H1 (cell line): ENCODE results near the gene TNS3. TPM values are rescaled to one million over a fixed set of nuclear protein-coding genes. Genes with fewer than 3 reads are reported as not detected.

ENCODE experiments used
- CTCF ChIA-PET: fragments of 300-600 bp; sonication (Branson Sonifier 250); formaldehyde crosslinking; loops from one replicate; lab custom pipeline; 2021; ENCODE audit not compliant: partially characterized antibody; lab: Charles Lee
- POLR2A ChIA-PET: fragments of 300-600 bp; sonication (Branson Sonifier 250); formaldehyde crosslinking; loops from one replicate; lab custom pipeline; 2021; ENCODE audit warnings: inconsistent platforms; ENCODE audit not compliant: partially characterized antibody; lab: Charles Lee
- DNase-seq, 2 experiments: peaks; one replicate each; pipeline versions ENCODE4 v3.0.0 to v3.0.0-alpha.2; 2010 to 2022; ENCODE audit warnings: low spot score in 2 of 2, low read depth in 1 of 2, mixed read lengths in 1 of 2
- FAIRE-seq: peaks from 2 replicates; lab custom pipeline; 2011; peaks lifted over from hg19 to GRCh38; lab: Jason Lieb, UNC
- H2AFZ ChIP-seq: 2 replicates; pipeline ENCODE4 v1.8.1; 2012; ENCODE audit warnings: low read length, inconsistent platforms
- H2AK5ac ChIP-seq: 2 replicates; pipeline ENCODE4 v1.6.1; 2013; ENCODE audit warnings: low read depth, low read length
- H2BK120ac ChIP-seq: replicated peaks from 2 replicates; pipeline ENCODE3; 2013; ENCODE audit warnings: low read depth, low read length, inconsistent platforms
- H2BK12ac ChIP-seq: 2 replicates; pipeline ENCODE4 v1.6.1; 2013; ENCODE audit warnings: low read depth, low read length
- H2BK15ac ChIP-seq: 2 replicates; pipeline ENCODE4 v1.6.1; 2013; ENCODE audit warnings: low read length
- H2BK20ac ChIP-seq: 2 replicates; pipeline ENCODE4 v1.6.1; 2013; ENCODE audit warnings: low read length
- H2BK5ac ChIP-seq: 2 replicates; pipeline ENCODE4 v1.6.1; 2013; ENCODE audit warnings: low read depth, low read length
- H3K14ac ChIP-seq: 2 replicates; pipeline ENCODE4 v1.6.1; 2013; ENCODE audit warnings: inconsistent platforms; ENCODE audit not compliant: insufficient read length
- H3K18ac ChIP-seq: 2 replicates; pipeline ENCODE4 v1.6.1; 2013; ENCODE audit warnings: low read length; ENCODE audit errors: extremely low read depth
- H3K23ac ChIP-seq: 2 replicates; pipeline ENCODE4 v1.6.1; 2013; ENCODE audit warnings: inconsistent platforms; ENCODE audit not compliant: insufficient read length
- H3K23me2 ChIP-seq: 2 replicates; pipeline ENCODE4 v1.6.1; 2013; ENCODE audit warnings: low read depth, low read length
- H3K27ac ChIP-seq: 2 replicates; pipeline ENCODE4 v1.6.1; 2011; ENCODE audit warnings: low read depth, low read length, inconsistent platforms
- H3K27me3 ChIP-seq, 4 experiments: replicated peaks in 1 of 4; 1 replicate in 1 of 4; 2 replicates in 3 of 4; pipeline versions ENCODE4 v1.6.1 to v1.8.1; 2011 to 2013; ENCODE audit warnings: low read length in 3 of 4, mild to moderate bottlenecking in 3 of 4, inconsistent platforms in 2 of 4, mixed read lengths in 2 of 4, moderate library complexity in 1 of 4; ENCODE audit not compliant: control insufficient read depth in 3 of 4, insufficient read depth in 3 of 4; ENCODE audit errors: extremely low read depth in 1 of 4
- H3K36me3 ChIP-seq, 4 experiments: 2 replicates each; pipeline versions ENCODE4 v1.6.1 to v1.8.1; 2011 to 2013; ENCODE audit warnings: mild to moderate bottlenecking in 4 of 4, low read length in 3 of 4, moderate library complexity in 2 of 4, control low read depth in 1 of 4, inconsistent platforms in 1 of 4; ENCODE audit not compliant: insufficient read depth in 4 of 4, control insufficient read depth in 2 of 4
- H3K4ac ChIP-seq: replicated peaks from 2 replicates; pipeline ENCODE3; 2013; ENCODE audit warnings: low read length, low read depth, mixed read lengths, inconsistent platforms; ENCODE audit not compliant: insufficient read length
- H3K4me1 ChIP-seq, 4 experiments: replicated peaks in 1 of 4; 1 replicate in 1 of 4; 2 replicates in 3 of 4; pipeline versions ENCODE4 v1.6.1 to v1.8.1; 2011 to 2013; ENCODE audit warnings: low read length in 3 of 4, inconsistent platforms in 2 of 4, mixed read lengths in 1 of 4; ENCODE audit not compliant: insufficient read depth in 4 of 4, control insufficient read depth in 3 of 4
- H3K4me2 ChIP-seq, 2 experiments: 2 replicates each; pipeline versions ENCODE4 v1.6.1 to v1.8.1; 2011 to 2013; ENCODE audit warnings: low read depth in 2 of 2, low read length in 2 of 2, control low read depth in 1 of 2, inconsistent platforms in 1 of 2, mild to moderate bottlenecking in 1 of 2; ENCODE audit not compliant: insufficient read depth in 1 of 2
- H3K4me3 ChIP-seq, 4 experiments: fragments of 200-600, 300-600 bp in 1 of 4; sonication (generic), shearing (Covaris generic), sonication (Bioruptor Twin) in 1 of 4; 2 replicates each; pipeline versions ENCODE4 v1.5.1 to v1.8.1; 2011 to 2016; ENCODE audit warnings: low read length in 4 of 4, low read depth in 3 of 4, control low read depth in 2 of 4, inconsistent platforms in 2 of 4, mild to moderate bottlenecking in 2 of 4, mixed read lengths in 1 of 4, moderate library complexity in 1 of 4; ENCODE audit not compliant: insufficient read depth in 2 of 4; ENCODE audit errors: extremely low read depth in 1 of 4
- H3K56ac ChIP-seq: replicated peaks from 2 replicates; pipeline ENCODE3; 2013; ENCODE audit warnings: low read depth, mild to moderate bottlenecking, mixed read lengths, low read length, inconsistent platforms; ENCODE audit not compliant: insufficient read length
- H3K79me1 ChIP-seq: 2 replicates; pipeline ENCODE4 v1.6.1; 2013; ENCODE audit warnings: low read depth, low read length, control low read depth
- H3K79me2 ChIP-seq, 2 experiments: 2 replicates each; pipeline versions ENCODE4 v1.6.1 to v1.8.1; 2012 to 2013; ENCODE audit warnings: low read length in 2 of 2, mild to moderate bottlenecking in 2 of 2, inconsistent platforms in 1 of 2; ENCODE audit not compliant: insufficient read depth in 2 of 2, control insufficient read depth in 1 of 2
- H3K9ac ChIP-seq, 4 experiments: replicated peaks in 1 of 4; 1 replicate in 1 of 4; 2 replicates in 3 of 4; pipeline versions ENCODE4 v1.6.1 to v1.8.1; 2011 to 2013; ENCODE audit warnings: low read depth in 3 of 4, low read length in 3 of 4, control low read depth in 2 of 4, mild to moderate bottlenecking in 2 of 4, moderate library complexity in 2 of 4, inconsistent platforms in 1 of 4; ENCODE audit errors: extremely low read depth in 1 of 4
- H3K9me3 ChIP-seq, 2 experiments: 2 replicates each; pipeline versions ENCODE4 v1.6.1 to v1.8.1; 2012 to 2013; ENCODE audit warnings: mild to moderate bottlenecking in 2 of 2, moderate library complexity in 2 of 2, control low read depth in 1 of 2, inconsistent platforms in 1 of 2, low read depth in 1 of 2, low read length in 1 of 2, mixed read lengths in 1 of 2; ENCODE audit not compliant: insufficient read depth in 2 of 2
- H4K20me1 ChIP-seq, 2 experiments: replicated peaks in 1 of 2; 2 replicates each; pipeline versions ENCODE3 to v1.8.1; 2011 to 2013; ENCODE audit warnings: inconsistent platforms in 2 of 2, low read length in 2 of 2, mild to moderate bottlenecking in 1 of 2; ENCODE audit not compliant: insufficient read depth in 2 of 2, control insufficient read depth in 1 of 2
- H4K5ac ChIP-seq: 2 replicates; pipeline ENCODE4 v1.6.1; 2013; ENCODE audit warnings: low read length, low read depth, mixed read lengths, inconsistent platforms; ENCODE audit not compliant: insufficient read length
- H4K8ac ChIP-seq: 2 replicates; pipeline ENCODE4 v1.8.0; 2013; ENCODE audit warnings: mild to moderate bottlenecking, moderate library complexity, low read length, inconsistent platforms; ENCODE audit not compliant: insufficient read depth; ENCODE audit errors: extremely low read depth
- H4K91ac ChIP-seq: replicated peaks from 2 replicates; pipeline ENCODE3; 2013; ENCODE audit warnings: low read length, mixed read lengths, inconsistent platforms; ENCODE audit not compliant: insufficient read length
- CBX5 ChIP-seq: fragments of 300-800, 300-1000 bp; sonication (generic); IDR thresholded peaks from 2 replicates; pipeline ENCODE4 v1.7.1; 2016; ENCODE audit warnings: antibody characterized with exemption, low read length, low read depth
- EZH2 ChIP-seq: fragments of 200-600 bp; sonication (generic); IDR thresholded peaks from 2 replicates; pipeline ENCODE4 v1.7.1; 2012; ENCODE audit warnings: low read depth, mild to moderate bottlenecking, moderate library complexity, low read length, inconsistent platforms; ENCODE audit not compliant: severe bottlenecking
- FOSL1 ChIP-seq: IDR thresholded peaks from 2 replicates; pipeline ENCODE4 v1.6.1; 2011; ENCODE audit warnings: mild to moderate bottlenecking, low read depth, low read length, moderate library complexity; ENCODE audit not compliant: insufficient read depth
- KDM4A ChIP-seq: IDR thresholded peaks from one replicate; pipeline ENCODE4 v1.7.1; 2012; ENCODE audit warnings: low read depth, mild to moderate bottlenecking, moderate library complexity, low read length, inconsistent platforms; ENCODE audit not compliant: severe bottlenecking
- KDM5A ChIP-seq: fragments of 200-600 bp; IDR thresholded peaks from 2 replicates; pipeline ENCODE4 v1.7.1; 2012; ENCODE audit warnings: mild to moderate bottlenecking, low read length, inconsistent platforms, mixed read lengths
- RXRA ChIP-seq: IDR thresholded peaks from 2 replicates; pipeline ENCODE4 v1.6.1; 2011; ENCODE audit warnings: low read depth, mild to moderate bottlenecking, low read length, moderate library complexity; ENCODE audit not compliant: insufficient read depth
- USF2 ChIP-seq: IDR thresholded peaks from 2 replicates; pipeline ENCODE4 v1.6.1; 2011; ENCODE audit warnings: low read length, improper control_type of control experiment
- WGBS, 2 experiments: shearing (Covaris generic) in 1 of 2; methylation state at CpG; one replicate each; pipeline versions ENCODE4 v1.1.6 to v1.1.7; 2013 to 2015; ENCODE audit warnings: low lambda C conversion rate in 2 of 2, mixed read lengths in 2 of 2, inconsistent platforms in 1 of 2, low coverage in 1 of 2, missing lambda C conversion rate in 1 of 2; ENCODE audit not compliant: insufficient replicate concordance in 2 of 2, insufficient coverage in 1 of 2, insufficient read length in 1 of 2; ENCODE audit errors: extremely low coverage in 1 of 2, missing lambda C conversion rate in 1 of 2; 5-methylcytosine and 5-hydroxymethylcytosine counted together
- polyA plus RNA-seq, 7 experiments: library from polyadenylated mRNA; depleted of rRNA in 3 of 7; stranded (reverse) in 5 of 7; unstranded in 2 of 7; fragments of >200 nt in 5 of 7; fragments of 200-250 nt in 2 of 7; gene quantifications; 1 replicate in 5 of 7; 2 replicates in 1 of 7; 4 replicates in 1 of 7; pipeline versions ENCODE4 v1.2.1 to v1.2.3, GENCODE V29; 2011 to 2013; ENCODE audit warnings: missing spikeins in 2 of 7, mixed read lengths in 2 of 7
- total RNA-seq: library from RNA; stranded (reverse); fragmentation: NEBNext Ultra II Directional; extraction: Animal tissue kit (Norgen Biotek cat#: 25700); gene quantifications from 2 replicates; pipeline ENCODE4 v1.2.1, GENCODE V29; 2021

The TNS3 gene
- total and polyA plus RNA-seq, 2 of the 8 experiments (the other 6 are each of a cell fraction or from before 2014, with no cell fraction given): 11.9 to 24.2 TPM

- WGBS, 2 experiments: 87% methylated on average over 15 of the region's 15 CpGs; no CpG with 5 or more reads in 1 of the 2 experiments
- no peak overlapping the region for H3K18ac ChIP-seq
- H3K4ac ChIP-seq: no peak overlapping the region
- H3K9ac ChIP-seq: no peak overlapping the region
- H3K9me3 ChIP-seq: peaks cover 0 to 12% of the 10 kb centered on the region in 2 experiments; a peak in 2 of 4 replicates
- H4K20me1 ChIP-seq: peaks cover 23 to 59% of the 10 kb centered on the region in 2 experiments
- H3K23ac ChIP-seq: no peak overlapping the region
- ChIA-PET POLR2A (interaction anchor here (1.4 to 1.8 kb wide), 2 partner anchors 15 to 63 kb away, joined by 3 to 4 read pairs; no protein-coding TSS in a partner anchor), CTCF (interaction anchor here (0.6 to 3.1 kb wide), 9 partner anchors 14 to 337 kb away, joined by 3 to 9 read pairs (median 4); no protein-coding TSS in a partner anchor)
- H2AK5ac ChIP-seq: no peak overlapping the region
- H3K14ac ChIP-seq: no peak overlapping the region
- H4K91ac ChIP-seq: no peak overlapping the region
- DNase-seq: no peak
- no peak overlapping the region for H2BK20ac ChIP-seq
- H3K36me3 ChIP-seq: no peaks in the 10 kb centered on the region
- FAIRE-seq: no peak
- peaks cover 7 to 25% (median 13%) of the 10 kb centered on the region in 4 experiments for H3K4me1 ChIP-seq
- H3K27me3 ChIP-seq: peaks cover 14 to 53% (median 38%) of the 10 kb centered on the region in 4 experiments
- no peak overlapping the region for H4K8ac ChIP-seq
- no peak overlapping the region for H3K4me3 ChIP-seq
- no peak overlapping the region for H2BK12ac ChIP-seq
- no peak overlapping the region for H2BK15ac ChIP-seq
- peaks cover 6% of the 10 kb centered on the region; the same call in 1 of the 2 replicates for H3K23me2 ChIP-seq
- no peak overlapping the region for H3K4me2 ChIP-seq
- H3K79me1 ChIP-seq: peaks cover 6% of the 10 kb centered on the region
- no peak overlapping the region for H3K56ac ChIP-seq
- no peak overlapping the region for H2BK5ac ChIP-seq
- no peak overlapping the region for H2AFZ ChIP-seq
- no peak overlapping the region for H3K27ac ChIP-seq
- no peak overlapping the region for H2BK120ac ChIP-seq
- TF ChIP-seq CBX5 (no peak), USF2 (no peak), RXRA (no peak), KDM4A (no peak), EZH2 (peak; percentile 25), FOSL1 (no peak), KDM5A (no peak)
- peaks cover 0 to 8% of the 10 kb centered on the region in 2 experiments; a peak in 1 of 4 replicates for H3K79me2 ChIP-seq
- no peak overlapping the region for H4K5ac ChIP-seq
Measured at GRCh38 chr7:47482013-47482875, 99.7 kb downstream of the TNS3 start.
